Measurements from ENCODE around the gene LINGO4.
"Not testable (repeated sequence)": the region's sequence is repeated elsewhere in the genome, so short reads cannot be mapped to it uniquely, and the experiment has no call there.

LINGO4 gene

DNA sequence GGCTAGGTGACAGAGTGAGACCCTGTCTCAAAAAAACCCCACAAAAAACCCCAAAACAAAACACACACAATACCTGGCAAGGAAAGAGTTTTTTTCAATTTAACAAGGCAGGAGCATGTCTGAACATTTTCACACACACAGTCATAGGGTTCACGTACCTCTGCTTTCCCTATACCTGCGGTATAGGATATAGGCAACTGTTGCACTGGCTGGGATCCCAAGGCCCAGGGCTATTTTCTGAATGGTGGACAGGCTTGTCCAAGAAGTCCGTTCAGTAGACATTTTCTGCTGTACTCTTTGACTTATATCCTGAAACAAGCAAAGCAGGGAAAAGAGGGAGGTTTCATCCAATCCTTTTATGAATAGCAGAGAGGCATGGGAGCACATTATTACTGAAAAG, 22.5 kb downstream of the LINGO4 start:
- Histone ChIP-seq H3K79me1 (ENCODE audit: low read depth, low read length) (no peaks in the 10 kb centered on the region), H3K9me3 (replicated peaks in 1 of 2; ENCODE audit: control insufficient read depth in 2 of 2, insufficient read depth in 1 of 2, low read depth in 1 of 2, low read length in 2 of 2) (no peaks in the 10 kb centered on the region), H3K23ac (ENCODE audit: low read depth, low read length, poor library complexity) (no peak overlapping the region), H2BK5ac (ENCODE audit: low read length) (no peak overlapping the region), H4K8ac (ENCODE audit: low read depth, low read length) (no peak overlapping the region), H3K36me3 (replicated peaks in 1 of 2; ENCODE audit: control insufficient read depth in 2 of 2, insufficient read depth in 2 of 2, low read length in 2 of 2) (peaks cover 3 to 36% of the 10 kb centered on the region in 2 donors), H3K18ac (ENCODE audit: low read length) (no peak overlapping the region), H2BK12ac (ENCODE audit: low read length) (no peak overlapping the region), H3K4me2 (ENCODE audit: insufficient read depth, low read length, poor library complexity, severe bottlenecking) (peak overlapping the region; percentile 4), H2BK120ac (ENCODE audit: low read depth, low read length) (no peak overlapping the region), H3K9ac (ENCODE audit: low read depth, low read length, poor library complexity) (no peak overlapping the region), H3K4me1 (ENCODE audit: control insufficient read depth in 2 of 2, insufficient read depth in 1 of 2, low read depth in 1 of 2, low read length in 2 of 2) (no peaks in the 10 kb centered on the region), H3K4ac (ENCODE audit: low read length) (no peak overlapping the region), H2AFZ (ENCODE audit: low read length) (no peak overlapping the region), H2BK15ac (ENCODE audit: low read length) (no peak overlapping the region), H4K91ac (ENCODE audit: low read depth, low read length, poor library complexity) (no peak overlapping the region), H3K27ac (replicated peaks; ENCODE audit: low read length) (no peak overlapping the region), H3K14ac (ENCODE audit: low read length) (no peak overlapping the region), H2AK5ac (ENCODE audit: low read depth, low read length) (no peak overlapping the region), H3K27me3 (ENCODE audit: control insufficient read depth in 3 of 3, insufficient read depth in 3 of 3, low read depth in 1 of 3, low read length in 3 of 3) (no peaks in the 10 kb centered on the region), H3K4me3 (ENCODE audit: low read length in 2 of 2) (no peak overlapping the region)
- no CpG with 5 or more reads among the region's 3 CpGs for WGBS, 2 donors (ENCODE audit: extremely low coverage in 2 of 2, insufficient read length in 2 of 2, insufficient replicate concordance in 1 of 2)
- no peak for DNase-seq (ENCODE audit: low spot score)

DNA sequence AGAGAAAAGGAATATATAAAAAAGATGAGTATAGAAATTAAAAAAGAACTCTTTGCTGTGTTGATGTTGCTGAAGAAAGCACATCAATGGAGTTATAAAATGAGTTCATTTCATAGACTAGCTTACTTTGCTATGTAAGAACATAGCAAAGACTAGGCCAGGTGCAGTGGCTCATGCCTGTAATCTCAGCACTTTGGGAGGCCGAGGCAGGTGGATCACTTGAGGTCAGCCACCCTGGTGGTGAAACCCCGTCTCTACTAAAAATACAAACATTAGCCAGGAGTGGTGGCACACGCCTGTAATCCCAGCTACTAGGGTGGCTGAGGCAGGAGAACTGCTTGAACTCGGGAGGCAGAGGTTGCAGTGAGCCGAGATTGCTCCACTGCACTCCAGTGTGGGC, 23.2 kb downstream of the LINGO4 start:
- H3K23ac ChIP-seq (ENCODE audit: low read depth, low read length, poor library complexity); H3K27ac ChIP-seq (replicated peaks; ENCODE audit: low read length): not testable (repeated sequence)
- WGBS, 2 donors (ENCODE audit: extremely low coverage in 2 of 2, insufficient read length in 2 of 2, insufficient replicate concordance in 1 of 2) = no CpG with 5 or more reads among the region's 5 CpGs

DNA sequence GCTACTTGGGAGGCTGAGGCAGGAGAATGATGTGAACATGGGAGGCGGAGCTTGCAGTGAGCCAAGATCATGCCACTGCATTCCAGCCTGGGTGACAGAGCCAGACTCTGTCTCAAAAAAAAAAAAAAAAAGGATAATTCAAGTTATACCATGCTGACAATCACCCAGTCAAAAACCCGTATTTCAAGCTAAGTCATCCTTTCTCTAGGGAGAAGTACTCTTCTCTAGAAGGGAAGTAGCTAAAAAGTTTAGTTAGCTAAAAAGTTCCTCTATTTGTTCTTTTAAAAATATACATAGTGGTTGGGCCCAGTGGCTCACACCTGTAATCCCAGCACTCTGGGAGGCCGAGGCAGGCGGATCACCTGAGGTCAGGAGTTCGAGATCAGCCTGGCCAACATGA, 24.5 kb downstream of the LINGO4 start:
- H3K9me3 ChIP-seq (replicated peaks in 1 of 2; ENCODE audit: control insufficient read depth in 2 of 2, insufficient read depth in 1 of 2, low read depth in 1 of 2, low read length in 2 of 2); H3K4me1 ChIP-seq (ENCODE audit: control insufficient read depth in 2 of 2, insufficient read depth in 1 of 2, low read depth in 1 of 2, low read length in 2 of 2); H4K91ac ChIP-seq (ENCODE audit: low read depth, low read length, poor library complexity); H3K23ac ChIP-seq (ENCODE audit: low read depth, low read length, poor library complexity); H3K4me2 ChIP-seq (ENCODE audit: insufficient read depth, low read length, poor library complexity, severe bottlenecking); H4K8ac ChIP-seq (ENCODE audit: low read depth, low read length); H3K4ac ChIP-seq (ENCODE audit: low read length); H3K4me3 ChIP-seq (ENCODE audit: low read length in 2 of 2); H2BK120ac ChIP-seq (ENCODE audit: low read depth, low read length); H2AK5ac ChIP-seq (ENCODE audit: low read depth, low read length); H2BK15ac ChIP-seq (ENCODE audit: low read length); H3K27me3 ChIP-seq (ENCODE audit: control insufficient read depth in 3 of 3, insufficient read depth in 3 of 3, low read depth in 1 of 3, low read length in 3 of 3); H3K14ac ChIP-seq (ENCODE audit: low read length); H3K9ac ChIP-seq (ENCODE audit: low read depth, low read length, poor library complexity); H3K79me1 ChIP-seq (ENCODE audit: low read depth, low read length); H2BK12ac ChIP-seq (ENCODE audit: low read length); H2AFZ ChIP-seq (ENCODE audit: low read length); DNase-seq (ENCODE audit: low spot score); H3K18ac ChIP-seq (ENCODE audit: low read length); H2BK5ac ChIP-seq (ENCODE audit: low read length); H3K27ac ChIP-seq (replicated peaks; ENCODE audit: low read length): not testable (repeated sequence)
- H3K36me3 ChIP-seq (replicated peaks in 1 of 2; ENCODE audit: control insufficient read depth in 2 of 2, insufficient read depth in 2 of 2, low read length in 2 of 2) = peaks cover 7 to 54% of the 10 kb centered on the region in 2 donors
- WGBS, 2 donors (ENCODE audit: extremely low coverage in 2 of 2, insufficient read length in 2 of 2, insufficient replicate concordance in 1 of 2) = no CpG with 5 or more reads among the region's 5 CpGs

More for the DNA sequence above, 23.2 kb downstream of the LINGO4 start:
- not testable (repeated sequence) for H3K9ac ChIP-seq (ENCODE audit: low read depth, low read length, poor library complexity); H3K18ac ChIP-seq (ENCODE audit: low read length); H3K4me1 ChIP-seq (ENCODE audit: control insufficient read depth in 2 of 2, insufficient read depth in 1 of 2, low read depth in 1 of 2, low read length in 2 of 2); H4K91ac ChIP-seq (ENCODE audit: low read depth, low read length, poor library complexity); H3K4me2 ChIP-seq (ENCODE audit: insufficient read depth, low read length, poor library complexity, severe bottlenecking); H2BK12ac ChIP-seq (ENCODE audit: low read length); H3K14ac ChIP-seq (ENCODE audit: low read length); H2BK5ac ChIP-seq (ENCODE audit: low read length); DNase-seq (ENCODE audit: low spot score); H2BK120ac ChIP-seq (ENCODE audit: low read depth, low read length); H3K27me3 ChIP-seq (ENCODE audit: control insufficient read depth in 3 of 3, insufficient read depth in 3 of 3, low read depth in 1 of 3, low read length in 3 of 3); H2AK5ac ChIP-seq (ENCODE audit: low read depth, low read length); H2BK15ac ChIP-seq (ENCODE audit: low read length); H3K9me3 ChIP-seq (replicated peaks in 1 of 2; ENCODE audit: control insufficient read depth in 2 of 2, insufficient read depth in 1 of 2, low read depth in 1 of 2, low read length in 2 of 2); H3K4ac ChIP-seq (ENCODE audit: low read length); H3K79me1 ChIP-seq (ENCODE audit: low read depth, low read length); H4K8ac ChIP-seq (ENCODE audit: low read depth, low read length); H3K4me3 ChIP-seq (ENCODE audit: low read length in 2 of 2); H2AFZ ChIP-seq (ENCODE audit: low read length)
- H3K36me3 ChIP-seq (replicated peaks in 1 of 2; ENCODE audit: control insufficient read depth in 2 of 2, insufficient read depth in 2 of 2, low read length in 2 of 2) = peaks cover 3 to 42% of the 10 kb centered on the region in 2 donors

DNA sequence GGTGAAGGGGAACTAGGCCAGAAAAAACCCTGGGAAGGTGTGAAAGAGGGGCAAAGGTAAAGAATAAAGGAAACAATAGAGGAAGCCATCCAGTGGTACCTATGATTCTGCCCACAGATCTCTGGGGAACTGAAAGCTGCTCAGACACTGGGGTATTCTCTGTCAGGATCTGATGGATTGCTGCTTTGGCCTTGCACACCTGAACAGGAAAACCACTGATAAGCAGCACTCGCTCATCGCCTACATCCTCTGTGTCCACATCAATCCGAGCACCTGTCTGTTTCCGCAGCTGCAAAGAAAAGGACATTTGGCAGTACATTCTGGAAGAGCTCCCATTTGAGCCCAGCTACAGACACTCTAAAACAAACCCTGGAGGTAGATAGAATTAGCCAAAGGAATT, 25.4 kb downstream of the LINGO4 start:
- Histone ChIP-seq H3K4me3 (ENCODE audit: low read length in 2 of 2) (no peak overlapping the region), H2BK15ac (ENCODE audit: low read length) (no peak overlapping the region), H4K91ac (ENCODE audit: low read depth, low read length, poor library complexity) (no peak overlapping the region), H3K4me1 (ENCODE audit: control insufficient read depth in 2 of 2, insufficient read depth in 1 of 2, low read depth in 1 of 2, low read length in 2 of 2) (no peaks in the 10 kb centered on the region), H2AK5ac (ENCODE audit: low read depth, low read length) (no peak overlapping the region), H4K8ac (ENCODE audit: low read depth, low read length) (no peak overlapping the region), H2AFZ (ENCODE audit: low read length) (no peak overlapping the region), H3K27ac (replicated peaks; ENCODE audit: low read length) (no peak overlapping the region), H2BK5ac (ENCODE audit: low read length) (no peak overlapping the region), H2BK12ac (ENCODE audit: low read length) (no peak overlapping the region), H3K79me1 (ENCODE audit: low read depth, low read length) (no peaks in the 10 kb centered on the region), H3K4ac (ENCODE audit: low read length) (no peak overlapping the region), H3K27me3 (ENCODE audit: control insufficient read depth in 3 of 3, insufficient read depth in 3 of 3, low read depth in 1 of 3, low read length in 3 of 3) (no peaks in the 10 kb centered on the region), H3K18ac (ENCODE audit: low read length) (no peak overlapping the region), H3K14ac (ENCODE audit: low read length) (no peak overlapping the region), H3K9me3 (replicated peaks in 1 of 2; ENCODE audit: control insufficient read depth in 2 of 2, insufficient read depth in 1 of 2, low read depth in 1 of 2, low read length in 2 of 2) (no peaks in the 10 kb centered on the region), H3K23ac (ENCODE audit: low read depth, low read length, poor library complexity) (no peak overlapping the region), H2BK120ac (ENCODE audit: low read depth, low read length) (no peak overlapping the region), H3K36me3 (replicated peaks in 1 of 2; ENCODE audit: control insufficient read depth in 2 of 2, insufficient read depth in 2 of 2, low read length in 2 of 2) (peaks cover 11 to 63% of the 10 kb centered on the region in 2 donors), H3K4me2 (ENCODE audit: insufficient read depth, low read length, poor library complexity, severe bottlenecking) (no peak overlapping the region), H3K9ac (ENCODE audit: low read depth, low read length, poor library complexity) (no peak overlapping the region)
- no CpG with 5 or more reads among the region's 4 CpGs for WGBS, 2 donors (ENCODE audit: extremely low coverage in 2 of 2, insufficient read length in 2 of 2, insufficient replicate concordance in 1 of 2)
- DNase-seq (ENCODE audit: low spot score) = no peak

Measured in neuronal stem cell (in vitro differentiated cells).